ENCODE data around the gene SPNS2.

SPNS2 gene

GRCh38 chr17:4498461-4499397 is at the start of gene SPNS2:
TSS of gene SPNS2 (plus strand) at chr17:4498881. CDS start at chr17:4499048, 167 bp downstream.
- peak in 53 of 56 donors; percentile 19 to 89 (median 70) for DNase-seq

- no peak for DNase-seq
These were observed 48.9 kb upstream of the SPNS2 start for GRCh38 chr17:4449736-4450135.

- no peak for DNase-seq
These were observed 47.9 kb upstream of the SPNS2 start for GRCh38 chr17:4450710-4451316.

GRCh38 chr17:4453812-4454591 is 44.7 kb upstream of the SPNS2 start:
- no peak for DNase-seq

GRCh38 chr17:4460661-4461060 is 38.0 kb upstream of the SPNS2 start:
- DNase-seq, result no peak

- DNase-seq, result peak in 21 of 56 donors; percentile 3 to 58 (median 28)
These were observed 34.7 kb upstream of the SPNS2 start for GRCh38 chr17:4463818-4464476.

GRCh38 chr17:4465786-4466185 is 32.9 kb upstream of the SPNS2 start:
- DNase-seq, result no peak

GRCh38 chr17:4467287-4467686 is 31.4 kb upstream of the SPNS2 start:
- no peak for DNase-seq

GRCh38 chr17:4469552-4469951 is 29.1 kb upstream of the SPNS2 start:
- DNase-seq, result no peak

- DNase-seq, result no peak
These were observed 26.4 kb upstream of the SPNS2 start for GRCh38 chr17:4472286-4472685.

GRCh38 chr17:4474093-4474492 is 24.6 kb upstream of the SPNS2 start:
- peak in 3 of 56 donors; percentile 2 to 20 (median 5) for DNase-seq

GRCh38 chr17:4475001-4475400 is 23.7 kb upstream of the SPNS2 start:
- DNase-seq, result no peak

GRCh38 chr17:4475463-4475862 is 23.2 kb upstream of the SPNS2 start:
- DNase-seq, result no peak

GRCh38 chr17:4476017-4476416 is 22.7 kb upstream of the SPNS2 start:
- no peak for DNase-seq

- DNase-seq, result no peak
These were observed 22.1 kb upstream of the SPNS2 start for GRCh38 chr17:4476511-4477070.

- DNase-seq, result no peak
These were observed 21.4 kb upstream of the SPNS2 start for GRCh38 chr17:4477255-4477791.

GRCh38 chr17:4478318-4478830 is 20.3 kb upstream of the SPNS2 start:
- no peak for DNase-seq

- no peak for DNase-seq
These were observed 19.2 kb upstream of the SPNS2 start for GRCh38 chr17:4479340-4479981.

GRCh38 chr17:4479982-4480751 is 18.5 kb upstream of the SPNS2 start:
- no peak for DNase-seq
